ENCODE measurements around the gene NDP. TPM values are rescaled to one million over a fixed set of nuclear protein-coding genes. Genes with fewer than 3 reads are reported as not detected.

The NDP gene
- total and polyA plus RNA-seq, 10 of the 15 experiments (the other 5 are each of a cell fraction or from before 2014, with no cell fraction given) = 0.04 TPM; not detected in 9

DNA sequence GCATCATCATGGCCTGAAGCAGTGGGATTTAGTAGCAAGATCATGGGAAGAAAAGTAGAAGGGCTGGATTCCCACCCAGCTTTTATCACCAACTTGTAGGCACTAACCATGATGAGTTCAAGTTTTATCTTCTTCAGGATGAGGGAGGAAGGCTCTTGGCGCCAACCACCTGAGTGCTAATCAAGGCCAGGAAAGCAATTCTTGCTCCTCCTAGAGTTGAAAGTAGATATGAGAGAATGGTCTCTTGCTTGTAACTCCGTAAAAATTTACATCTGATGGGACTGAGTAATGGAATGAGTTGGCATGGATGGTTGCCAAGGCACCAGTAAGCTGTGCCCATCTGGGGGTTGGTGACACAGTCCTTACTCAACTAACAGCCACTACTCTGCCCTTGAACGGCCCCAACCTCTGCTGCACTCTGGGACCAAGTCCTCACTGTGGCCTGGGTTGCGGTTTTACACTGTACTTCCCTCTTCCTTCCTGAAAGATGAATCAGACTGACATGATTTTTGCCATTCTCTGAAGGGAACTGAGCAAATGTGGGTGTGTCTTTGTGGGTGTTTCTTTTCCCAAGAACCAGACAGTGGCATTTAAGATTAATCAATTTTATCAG lies 39.4 kb upstream of the NDP start:
- Histone ChIP-seq H3K4me1 (ENCODE audit: control insufficient read depth, insufficient read depth, low read length) (no peaks in the 10 kb centered on the region), H3K79me2 (ENCODE audit: control insufficient read depth, insufficient read depth, low read length) (no peaks in the 10 kb centered on the region), H2AFZ (ENCODE audit: control insufficient read depth, low read depth, low read length) (no peak overlapping the region), H3K27ac (ENCODE audit: control insufficient read depth, insufficient read depth) (no peak overlapping the region), H3K4me2 (ENCODE audit: control insufficient read depth, insufficient read depth) (no peak overlapping the region), H3K36me3 (ENCODE audit: control insufficient read depth in 2 of 2, insufficient read depth in 2 of 2, low read length in 1 of 2) (no peaks in the 10 kb centered on the region), H3K9ac (ENCODE audit: control insufficient read depth, insufficient read depth, low read length) (no peak overlapping the region), H4K20me1 (ENCODE audit: control insufficient read depth, insufficient read depth) (no peaks in the 10 kb centered on the region), H3K27me3 (replicated peaks in 1 of 2; ENCODE audit: control insufficient read depth in 2 of 2, insufficient read depth in 2 of 2, low read length in 1 of 2) (no peaks in the 10 kb centered on the region), H3K4me3 (no peak overlapping the region), H3K9me3 (replicated peaks; ENCODE audit: control insufficient read depth, insufficient read depth, low read length) (no peaks in the 10 kb centered on the region)
- no TSS peak for BruUV-seq (replicated peaks)
- SMC1A ChIA-PET (ENCODE audit: uncharacterized antibody, unreplicated experiment) = no interaction called here
- FAIRE-seq (no peak), DNase-seq (ENCODE audit: low read depth, low spot score) (no peak), ATAC-seq (no peak)
- POLR2A ChIA-PET = no interaction called here
- WGBS (ENCODE audit: insufficient coverage, insufficient replicate concordance, low lambda C conversion rate, missing lambda C conversion rate) = 25% methylated on average over 4 of the region's 4 CpGs
- intact Hi-C loops (cut with micrococcal nuclease; ENCODE audit: unreplicated experiment) = no loop called here
- RAD21 ChIA-PET (ENCODE audit: unreplicated experiment) = no interaction called here
- CTCF ChIA-PET = no interaction called here
- TF ChIP-seq STAT3 (IDR thresholded peaks at IDR 0.05; ENCODE audit: low read depth, low read length) (no peak), BRCA1 (IDR thresholded peaks at IDR 0.05; ENCODE audit: low read depth, low read length) (no peak), NFIC (IDR thresholded peaks at IDR 0.05; ENCODE audit: low read depth, low read length) (no peak), FOS (IDR thresholded peaks at IDR 0.05; ENCODE audit: borderline replicate concordance, extremely low read depth, insufficient read length) (no peak), SMAD1 (IDR thresholded peaks at IDR 0.05; ENCODE audit: low read depth, partially characterized antibody) (no peak), POU2F2 (IDR thresholded peaks at IDR 0.05; ENCODE audit: borderline replicate concordance, low read depth, low read length) (no peak), RELA (IDR thresholded peaks at IDR 0.05; ENCODE audit: borderline replicate concordance, partially characterized antibody) (no peak), NBN (IDR thresholded peaks at IDR 0.05) (no peak)
- TF ChIP-seq, protein P1, sequence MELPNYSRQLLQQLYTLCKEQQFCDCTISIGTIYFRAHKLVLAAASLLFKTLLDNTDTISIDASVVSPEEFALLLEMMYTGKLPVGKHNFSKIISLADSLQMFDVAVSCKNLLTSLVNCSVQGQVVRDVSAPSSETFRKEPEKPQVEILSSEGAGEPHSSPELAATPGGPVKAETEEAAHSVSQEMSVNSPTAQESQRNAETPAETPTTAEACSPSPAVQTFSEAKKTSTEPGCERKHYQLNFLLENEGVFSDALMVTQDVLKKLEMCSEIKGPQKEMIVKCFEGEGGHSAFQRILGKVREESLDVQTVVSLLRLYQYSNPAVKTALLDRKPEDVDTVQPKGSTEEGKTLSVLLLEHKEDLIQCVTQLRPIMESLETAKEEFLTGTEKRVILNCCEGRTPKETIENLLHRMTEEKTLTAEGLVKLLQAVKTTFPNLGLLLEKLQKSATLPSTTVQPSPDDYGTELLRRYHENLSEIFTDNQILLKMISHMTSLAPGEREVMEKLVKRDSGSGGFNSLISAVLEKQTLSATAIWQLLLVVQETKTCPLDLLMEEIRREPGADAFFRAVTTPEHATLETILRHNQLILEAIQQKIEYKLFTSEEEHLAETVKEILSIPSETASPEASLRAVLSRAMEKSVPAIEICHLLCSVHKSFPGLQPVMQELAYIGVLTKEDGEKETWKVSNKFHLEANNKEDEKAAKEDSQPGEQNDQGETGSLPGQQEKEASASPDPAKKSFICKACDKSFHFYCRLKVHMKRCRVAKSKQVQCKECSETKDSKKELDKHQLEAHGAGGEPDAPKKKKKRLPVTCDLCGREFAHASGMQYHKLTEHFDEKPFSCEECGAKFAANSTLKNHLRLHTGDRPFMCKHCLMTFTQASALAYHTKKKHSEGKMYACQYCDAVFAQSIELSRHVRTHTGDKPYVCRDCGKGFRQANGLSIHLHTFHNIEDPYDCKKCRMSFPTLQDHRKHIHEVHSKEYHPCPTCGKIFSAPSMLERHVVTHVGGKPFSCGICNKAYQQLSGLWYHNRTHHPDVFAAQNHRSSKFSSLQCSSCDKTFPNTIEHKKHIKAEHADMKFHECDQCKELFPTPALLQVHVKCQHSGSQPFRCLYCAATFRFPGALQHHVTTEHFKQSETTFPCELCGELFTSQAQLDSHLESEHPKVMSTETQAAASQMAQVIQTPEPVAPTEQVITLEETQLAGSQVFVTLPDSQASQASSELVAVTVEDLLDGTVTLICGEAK (IDR thresholded peaks at IDR 0.05; ENCODE audit: borderline replicate concordance) = no peak
- TF ChIP-seq, protein P2, sequence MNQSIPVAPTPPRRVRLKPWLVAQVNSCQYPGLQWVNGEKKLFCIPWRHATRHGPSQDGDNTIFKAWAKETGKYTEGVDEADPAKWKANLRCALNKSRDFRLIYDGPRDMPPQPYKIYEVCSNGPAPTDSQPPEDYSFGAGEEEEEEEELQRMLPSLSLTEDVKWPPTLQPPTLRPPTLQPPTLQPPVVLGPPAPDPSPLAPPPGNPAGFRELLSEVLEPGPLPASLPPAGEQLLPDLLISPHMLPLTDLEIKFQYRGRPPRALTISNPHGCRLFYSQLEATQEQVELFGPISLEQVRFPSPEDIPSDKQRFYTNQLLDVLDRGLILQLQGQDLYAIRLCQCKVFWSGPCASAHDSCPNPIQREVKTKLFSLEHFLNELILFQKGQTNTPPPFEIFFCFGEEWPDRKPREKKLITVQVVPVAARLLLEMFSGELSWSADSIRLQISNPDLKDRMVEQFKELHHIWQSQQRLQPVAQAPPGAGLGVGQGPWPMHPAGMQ (IDR thresholded peaks at IDR 0.05; ENCODE audit: borderline replicate concordance) = no peak
- TF ChIP-seq, protein P3, sequence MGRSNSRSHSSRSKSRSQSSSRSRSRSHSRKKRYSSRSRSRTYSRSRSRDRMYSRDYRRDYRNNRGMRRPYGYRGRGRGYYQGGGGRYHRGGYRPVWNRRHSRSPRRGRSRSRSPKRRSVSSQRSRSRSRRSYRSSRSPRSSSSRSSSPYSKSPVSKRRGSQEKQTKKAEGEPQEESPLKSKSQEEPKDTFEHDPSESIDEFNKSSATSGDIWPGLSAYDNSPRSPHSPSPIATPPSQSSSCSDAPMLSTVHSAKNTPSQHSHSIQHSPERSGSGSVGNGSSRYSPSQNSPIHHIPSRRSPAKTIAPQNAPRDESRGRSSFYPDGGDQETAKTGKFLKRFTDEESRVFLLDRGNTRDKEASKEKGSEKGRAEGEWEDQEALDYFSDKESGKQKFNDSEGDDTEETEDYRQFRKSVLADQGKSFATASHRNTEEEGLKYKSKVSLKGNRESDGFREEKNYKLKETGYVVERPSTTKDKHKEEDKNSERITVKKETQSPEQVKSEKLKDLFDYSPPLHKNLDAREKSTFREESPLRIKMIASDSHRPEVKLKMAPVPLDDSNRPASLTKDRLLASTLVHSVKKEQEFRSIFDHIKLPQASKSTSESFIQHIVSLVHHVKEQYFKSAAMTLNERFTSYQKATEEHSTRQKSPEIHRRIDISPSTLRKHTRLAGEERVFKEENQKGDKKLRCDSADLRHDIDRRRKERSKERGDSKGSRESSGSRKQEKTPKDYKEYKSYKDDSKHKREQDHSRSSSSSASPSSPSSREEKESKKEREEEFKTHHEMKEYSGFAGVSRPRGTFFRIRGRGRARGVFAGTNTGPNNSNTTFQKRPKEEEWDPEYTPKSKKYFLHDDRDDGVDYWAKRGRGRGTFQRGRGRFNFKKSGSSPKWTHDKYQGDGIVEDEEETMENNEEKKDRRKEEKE (IDR thresholded peaks at IDR 0.05) = no peak
- in situ Hi-C loops (cut with MboI) = no loop called here

Data from GM12878 (cell line).